Stimulated activated naive CD8-positive, alpha-beta T cell treated with anti-CD3 and anti-CD28 coated beads, Interleukin-15, Interleukin-2, amounts not matched to agents 100 U/mL and 50 U/mL, for 24 hours (primary cell): Measurements from ENCODE around the gene PSIP1.
"Not testable (repeated sequence)": the region's sequence is repeated elsewhere in the genome, so short reads cannot be mapped to it uniquely, and the experiment has no call there.

Source experiments
- ATAC-seq: fragments of 150-1000 bp; cut with Tn5 transposase; one replicate; pipeline ENCODE4 v1.10.0; 2021
- DNase-seq: peaks from one replicate; pipeline ENCODE4 v3.0.0; 2021

Gene PSIP1

DNA sequence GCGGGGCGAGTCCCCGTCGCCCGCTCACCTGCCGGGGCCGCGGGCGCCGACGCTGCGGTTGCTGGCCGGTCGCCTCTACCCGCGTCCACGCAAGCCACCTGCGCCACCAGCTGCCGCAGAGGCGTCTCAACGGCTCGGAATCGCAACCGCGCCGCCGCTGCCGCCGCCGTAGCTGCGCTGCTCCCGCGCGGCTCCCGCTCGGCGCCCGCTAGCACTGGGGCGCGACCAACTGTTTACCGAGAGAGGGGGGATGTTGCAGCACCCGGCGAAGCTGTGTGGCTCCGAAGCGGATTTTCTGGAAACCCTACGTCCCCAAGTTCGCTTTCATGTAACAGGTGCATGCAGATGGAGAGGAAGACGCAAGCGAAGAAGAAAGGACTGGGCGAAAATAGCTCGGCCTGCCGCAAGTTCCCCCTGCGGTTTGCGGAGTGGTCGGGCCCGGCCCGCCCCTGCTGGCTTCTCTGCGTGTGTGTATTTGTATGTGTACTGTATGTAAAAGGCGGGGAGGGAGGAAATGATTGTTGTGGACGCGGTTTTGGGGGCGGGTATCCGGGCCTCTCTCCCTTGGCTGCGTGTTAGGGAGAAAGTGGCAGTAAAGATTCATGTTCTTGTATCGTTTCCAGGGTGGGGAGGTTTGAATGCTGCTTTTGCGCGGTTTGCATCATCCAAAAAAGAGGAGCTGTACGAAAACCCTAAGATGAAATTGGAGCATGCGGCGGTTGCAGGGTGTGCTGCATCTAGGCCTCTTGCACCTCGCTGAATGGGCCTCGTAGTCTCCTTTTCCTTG is at the start of gene PSIP1:
PSIP1 (minus strand) TSS at position 182 of the 787 bp plus-strand sequence. CDS start 782 bp downstream, outside the sequence.
- ATAC-seq, result peak; percentile 88
- DNase-seq, result peak; percentile 85

DNA sequence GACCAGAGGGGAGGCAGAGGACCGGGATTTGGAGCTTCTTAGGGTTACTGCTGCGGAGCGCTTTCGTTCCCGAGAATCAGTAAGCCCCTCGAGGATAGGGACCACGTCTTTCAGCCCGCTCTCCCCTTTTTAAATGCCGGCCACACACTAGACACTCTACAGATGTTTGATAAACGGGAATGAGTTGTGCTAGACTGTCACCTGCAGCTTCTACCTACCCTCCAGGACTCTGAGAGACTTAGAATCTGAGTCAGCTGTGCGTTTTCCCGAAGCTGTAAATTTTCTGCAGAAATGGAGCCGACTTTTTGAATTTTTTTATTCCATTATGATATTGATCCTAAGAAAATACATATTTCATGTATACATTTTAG is 42.7 kb upstream of the PSIP1 start:
- DNase-seq (no peak), ATAC-seq (no peak)

DNA sequence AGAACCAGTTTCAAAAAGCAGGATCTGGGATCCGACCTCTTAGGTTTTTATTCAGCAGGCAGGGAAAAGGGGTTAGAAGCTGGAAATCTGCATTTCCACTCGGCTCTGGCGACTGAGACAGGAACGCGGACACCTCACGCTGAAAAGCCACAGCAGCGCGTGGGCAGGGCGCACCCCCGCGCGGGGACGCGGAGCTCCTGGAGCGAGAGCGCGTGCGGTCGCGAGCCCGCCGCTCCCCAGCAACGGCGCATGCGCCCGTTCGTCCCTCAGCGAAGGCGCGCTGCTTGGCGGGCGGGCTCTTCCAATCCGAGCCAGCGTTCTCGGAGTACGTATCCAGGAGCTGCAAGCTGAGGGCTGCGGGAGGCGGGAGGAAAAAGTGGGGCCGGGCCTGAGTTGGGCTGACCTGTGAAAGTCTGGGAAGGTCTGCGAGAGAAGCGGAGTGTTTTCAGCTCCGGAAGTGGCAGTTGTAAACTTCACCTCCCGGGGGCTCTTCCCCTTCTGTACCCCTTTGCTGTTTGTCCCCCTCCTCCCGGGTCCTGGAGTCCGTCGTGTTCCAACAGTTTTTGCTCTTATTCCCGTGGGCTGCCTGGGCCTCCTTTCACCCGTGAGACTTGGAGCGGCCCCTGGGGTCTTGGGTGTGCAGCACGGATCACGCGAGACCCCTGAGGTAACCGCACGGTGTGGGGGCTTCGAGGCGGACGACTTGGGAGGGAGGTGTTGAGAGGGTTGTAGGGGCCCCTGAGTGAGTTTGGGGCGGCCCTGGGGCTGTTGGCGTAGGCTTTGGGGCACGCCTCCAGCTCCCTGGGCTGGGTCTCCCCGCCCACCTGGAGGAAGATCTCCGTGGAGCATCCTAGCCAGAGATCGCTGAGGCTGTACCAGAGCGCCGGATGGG is 42.1 kb upstream of the PSIP1 start, which contains the start of gene CCDC171:
CCDC171 (plus strand) TSS at position 408 of the 892 bp plus-strand sequence. CDS start 11,046 bp downstream, outside the sequence.
- ATAC-seq (peak; percentile 95), DNase-seq (peak; percentile 88)

DNA sequence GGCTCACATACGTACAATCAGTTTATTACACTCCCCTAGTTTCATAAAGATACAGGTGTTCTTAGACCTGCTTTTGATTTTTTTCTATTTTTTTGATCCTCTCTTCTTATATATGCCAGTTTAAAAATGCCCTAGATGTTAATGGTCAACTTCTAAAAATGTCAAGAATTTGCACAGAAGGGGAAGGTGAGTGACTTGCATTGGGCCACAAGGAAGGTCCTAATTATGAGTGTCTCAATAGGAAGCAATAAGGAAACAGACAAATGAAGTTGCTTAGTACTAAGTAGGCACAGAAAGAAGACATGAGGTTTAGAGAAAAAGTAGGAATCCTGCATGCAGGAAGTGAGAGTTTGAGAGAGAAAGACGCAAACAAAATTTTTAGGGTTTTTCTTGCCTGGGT is 38.8 kb upstream of the PSIP1 start:
- no peak for DNase-seq
- ATAC-seq, result no peak

DNA sequence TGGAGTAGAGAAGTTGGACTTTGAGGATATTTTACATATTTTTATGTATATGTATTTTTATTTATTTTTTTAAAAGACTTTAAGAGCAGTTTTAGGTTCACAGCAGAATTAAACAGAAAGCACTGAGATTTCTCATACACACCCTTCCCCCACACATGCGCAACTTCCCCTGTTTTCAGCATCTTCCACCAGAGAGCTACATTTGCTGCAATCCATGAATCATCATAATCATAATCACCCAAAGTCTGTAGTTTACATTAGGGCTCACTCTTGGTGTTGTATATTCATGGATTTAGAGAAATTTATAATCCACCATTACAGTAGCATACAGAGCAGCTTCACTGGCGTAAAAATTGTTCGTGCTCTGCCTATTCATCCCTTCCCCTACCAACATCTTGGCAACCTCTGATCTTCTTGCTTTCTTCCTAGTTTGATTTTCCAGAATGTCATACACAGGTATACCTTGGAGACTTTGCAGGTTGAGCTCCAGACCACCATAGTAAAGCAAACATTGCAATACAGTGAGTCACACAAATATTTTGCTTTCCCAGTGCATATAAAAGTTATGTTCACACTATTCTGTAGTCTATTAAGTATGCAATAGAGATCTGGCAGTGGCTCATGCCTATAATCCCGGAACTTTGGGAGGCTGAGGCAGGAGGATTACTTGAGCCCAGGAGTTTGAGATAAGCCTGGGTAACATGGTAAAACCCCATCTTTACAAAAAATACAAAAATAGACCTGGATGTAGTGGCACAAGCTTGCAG is 32.5 kb upstream of the PSIP1 start:
- ATAC-seq, result no peak
- no peak for DNase-seq

GRCh38 chr9:15542624-15543023 is 31.9 kb upstream of the PSIP1 start:
- DNase-seq (no peak), ATAC-seq (no peak)

GRCh38 chr9:15541872-15542271 is 31.1 kb upstream of the PSIP1 start:
- no peak for ATAC-seq
- DNase-seq, result no peak

DNA sequence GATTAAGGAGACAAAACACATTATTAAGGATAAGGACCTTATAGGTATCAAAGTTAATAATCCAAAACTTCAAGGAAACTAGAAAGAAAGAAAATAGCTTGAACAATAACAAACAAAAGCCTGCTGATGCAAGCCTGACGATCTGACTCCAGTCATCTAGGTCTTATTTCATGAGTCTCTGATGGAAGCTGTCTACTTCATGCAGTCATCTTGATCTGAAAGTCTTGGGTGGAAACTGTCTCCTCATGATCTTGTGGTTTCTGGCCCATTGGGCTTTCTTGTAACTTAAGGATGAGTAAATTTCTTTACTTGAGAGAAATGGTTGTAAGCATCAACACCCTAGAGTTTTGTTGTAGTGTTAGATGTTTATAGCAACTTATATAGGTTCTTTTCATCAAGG is 20.6 kb upstream of the PSIP1 start:
- ATAC-seq (peak; percentile 47), DNase-seq (no peak)

DNA sequence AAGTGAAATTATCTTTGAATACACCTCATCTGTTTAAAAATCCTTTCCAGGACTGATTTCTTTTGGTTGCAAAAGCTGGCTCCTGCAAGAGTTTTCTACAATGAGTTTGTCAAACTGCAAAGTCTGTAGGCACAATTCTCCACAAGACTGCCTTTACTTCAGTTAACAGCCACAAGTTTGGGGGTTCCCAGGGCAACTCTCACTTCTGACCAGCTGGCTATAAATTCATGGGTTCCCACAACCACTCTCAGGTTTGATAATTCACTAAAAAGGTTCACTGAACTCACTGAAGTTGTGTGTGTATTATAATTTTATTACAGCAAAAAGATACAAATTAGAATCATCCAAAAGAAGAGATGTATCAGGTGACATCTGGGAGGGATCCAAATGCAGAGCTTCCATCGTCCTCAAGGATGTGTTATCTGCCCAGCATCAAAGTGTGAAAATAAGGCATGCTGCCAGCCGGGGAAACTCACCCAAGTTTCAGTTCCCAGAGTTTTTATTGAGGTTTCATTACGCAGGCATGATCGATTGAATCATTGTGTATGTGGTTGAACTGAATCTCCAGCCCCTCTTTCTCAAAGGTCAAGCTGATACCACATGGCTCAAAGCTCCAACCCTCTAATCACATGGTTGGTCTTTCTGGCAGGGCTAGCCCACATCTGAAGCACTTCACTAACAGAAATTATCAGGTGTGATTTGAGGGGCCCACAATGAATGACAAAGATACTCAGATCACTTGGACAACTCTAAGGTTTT is 19.0 kb upstream of the PSIP1 start:
- ATAC-seq (peak; percentile 83), DNase-seq (no peak)

DNA sequence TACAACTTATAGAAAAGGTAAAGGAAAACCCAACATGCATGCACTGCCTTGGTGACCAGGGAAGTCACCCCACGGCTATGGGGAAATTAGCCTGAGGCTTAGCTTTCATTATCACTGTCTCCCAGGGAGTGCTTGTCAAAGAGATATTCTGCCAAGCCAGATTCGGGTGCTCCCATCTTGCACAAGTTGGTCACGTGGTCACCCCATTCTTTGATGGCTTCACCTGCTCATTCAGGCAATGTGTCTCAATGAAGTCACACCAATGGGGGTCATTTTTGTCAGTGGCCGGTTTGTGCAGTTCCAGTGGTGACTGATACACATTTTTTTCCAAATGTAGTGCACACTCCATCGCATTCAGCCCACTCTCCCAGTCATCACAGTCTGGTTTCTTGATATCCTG is 16.3 kb upstream of the PSIP1 start:
- not testable (repeated sequence) for ATAC-seq, DNase-seq

DNA sequence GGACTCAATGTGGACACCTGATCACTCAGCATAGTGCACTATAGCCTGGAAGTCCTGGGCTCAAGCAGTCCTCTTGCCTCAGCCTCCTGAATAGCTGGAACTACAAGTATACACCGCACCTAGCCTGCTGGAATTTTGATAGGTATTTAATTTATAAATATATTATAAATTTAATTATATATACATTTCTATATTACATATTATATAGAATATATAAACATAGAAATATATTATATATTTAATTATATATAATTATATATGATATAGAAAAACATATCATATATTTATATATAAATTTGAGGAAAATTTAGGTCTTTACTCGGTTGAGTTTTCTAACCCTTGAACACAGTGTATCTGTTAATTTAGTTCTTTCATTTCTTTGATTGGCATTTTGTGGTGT is 15.2 kb upstream of the PSIP1 start:
- ATAC-seq (no peak), DNase-seq (no peak)

DNA sequence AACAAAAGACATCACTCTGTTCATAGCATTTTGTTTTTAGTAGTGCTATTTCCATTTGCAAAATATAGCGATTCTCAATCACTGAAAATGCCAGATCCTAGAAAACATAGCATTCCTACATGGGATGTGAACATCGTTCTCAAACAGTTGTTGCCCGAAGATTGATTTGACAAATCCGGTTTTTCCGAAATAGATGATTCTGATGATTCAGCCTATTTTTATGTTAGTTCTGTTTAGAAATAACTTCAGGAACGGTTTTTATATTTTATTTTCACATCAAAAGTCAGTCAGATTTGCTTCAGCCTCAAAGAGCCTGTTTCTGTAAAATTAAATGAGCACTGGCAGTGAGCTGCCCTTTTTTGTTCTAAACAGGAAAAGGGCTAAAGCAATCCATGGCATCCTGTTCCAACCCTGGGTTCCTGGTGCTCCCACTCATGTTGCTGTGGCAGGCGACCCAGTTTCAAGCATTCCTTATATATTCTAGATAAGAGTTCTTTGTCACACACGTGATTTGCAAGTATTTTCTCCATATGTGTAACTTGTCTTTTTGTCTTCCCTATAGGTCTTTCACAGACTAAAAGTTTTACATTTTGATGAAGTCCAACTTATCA is 14.2 kb upstream of the PSIP1 start:
- ATAC-seq (no peak), DNase-seq (no peak)

GRCh38 chr9:15522130-15522755 is 11.5 kb upstream of the PSIP1 start:
- ATAC-seq, result no peak
- no peak for DNase-seq

GRCh38 chr9:15521254-15521653 is 10.5 kb upstream of the PSIP1 start:
- ATAC-seq, result no peak

GRCh38 chr9:15519831-15520230 is 9.1 kb upstream of the PSIP1 start:
- no peak for DNase-seq
- ATAC-seq, result no peak

More at GRCh38 chr9:15521254-15521653, 10.5 kb upstream of the PSIP1 start:
- no peak for DNase-seq

DNA sequence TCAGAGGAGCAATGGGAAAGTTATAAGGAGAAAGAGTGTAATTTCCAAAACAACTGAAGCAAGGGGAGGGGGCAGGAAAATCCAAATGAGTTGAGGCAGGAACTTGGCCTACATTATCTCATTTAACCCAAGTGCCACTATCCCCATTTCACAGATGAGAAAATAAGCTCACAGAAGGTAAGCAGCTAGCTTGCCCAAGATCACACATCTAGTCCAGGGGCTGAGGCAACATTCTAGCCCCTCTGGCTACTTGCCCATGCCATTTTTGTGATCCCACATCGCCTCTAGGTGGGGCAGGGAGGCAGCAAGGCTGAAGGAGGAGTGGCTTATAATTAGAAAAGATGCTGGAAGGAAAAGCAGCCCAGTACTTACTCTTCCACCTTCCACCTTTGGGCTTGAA is 2.6 kb upstream of the PSIP1 start:
- ATAC-seq (no peak), DNase-seq (peak; percentile 22)

GRCh38 chr9:15512889-15513288 is 2.1 kb upstream of the PSIP1 start:
- DNase-seq (no peak), ATAC-seq (no peak)

- ATAC-seq (no peak), DNase-seq (no peak)
These were observed 1.4 kb upstream of the PSIP1 start for GRCh38 chr9:15512204-15512603.

GRCh38 chr9:15509931-15510788 is 610 bp downstream of the PSIP1 start:
- DNase-seq (peak; percentile 71), ATAC-seq (peak; percentile 62)

- ATAC-seq (no peak), DNase-seq (no peak)
These were observed 4.8 kb downstream of the PSIP1 start for GRCh38 chr9:15505921-15506320.
